Measurements from ENCODE around the gene GIT1. TPM values are rescaled to one million over a fixed set of nuclear protein-coding genes. Genes with fewer than 3 reads are reported as not detected.

The GIT1 gene
- total RNA-seq, 1 donor from 2014 or later = 27.7 TPM

DNA sequence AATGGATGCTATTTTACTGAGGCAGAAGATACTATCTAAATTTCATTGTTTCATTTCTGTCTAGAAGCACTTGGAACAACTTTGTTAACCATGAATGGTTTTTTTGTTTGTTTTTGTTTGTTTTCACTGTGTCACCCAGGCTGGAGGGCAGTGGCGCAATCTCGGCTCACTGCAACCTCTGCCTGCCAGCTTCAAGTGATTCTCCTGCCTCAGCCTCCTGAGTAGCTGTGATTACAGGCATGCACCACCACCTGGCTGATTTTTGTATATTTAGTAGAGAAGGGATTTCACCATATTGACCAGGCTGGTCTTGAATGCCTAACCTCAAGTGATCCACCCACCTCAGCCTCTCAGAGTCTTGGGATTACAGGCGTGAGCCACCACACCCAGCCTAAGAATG, 63.1 kb downstream of the GIT1 start:
- no peak for DNase-seq (ENCODE audit: low read depth in 2 of 2)

DNA sequence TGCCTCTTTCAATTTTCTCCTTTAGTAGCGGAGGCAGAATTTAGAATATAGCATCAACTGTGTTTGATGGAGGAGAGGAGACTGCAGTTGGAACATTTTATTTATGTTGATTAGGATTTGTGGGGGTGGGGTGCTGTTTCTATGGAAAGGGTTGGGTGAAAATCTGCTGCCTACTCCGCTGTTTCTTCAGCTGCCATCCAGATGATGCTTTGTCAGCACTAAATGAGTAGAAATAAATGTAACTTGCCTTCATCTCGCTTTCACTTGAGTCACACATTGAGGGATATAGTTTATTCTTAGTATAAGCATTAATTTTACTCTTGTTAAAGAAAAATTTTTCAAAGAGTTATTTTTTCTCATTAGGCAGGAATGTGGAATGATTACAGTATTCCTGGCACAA, 64.8 kb downstream of the GIT1 start:
- no peak for DNase-seq (ENCODE audit: low read depth in 2 of 2)

Other genes starting within 250 kb of the GIT1 start
- 40.6 and 46.5 TPM in 2 replicates for gene TAOK1, start 199.3 kb downstream of the GIT1 start, total RNA-seq
- gene ABHD15, start 22.6 kb downstream of the GIT1 start, total RNA-seq = 5.0 and 5.6 TPM in 2 replicates
- gene TP53I13, start 20.9 kb downstream of the GIT1 start, total RNA-seq = 20.0 and 29.8 TPM in 2 replicates
- gene ANKRD13B, start 3.5 kb upstream of the GIT1 start, total RNA-seq = 3.5 and 5.6 TPM in 2 replicates
- 0.64 and 1.3 TPM in 2 replicates for gene CORO6, start 33.3 kb upstream of the GIT1 start, total RNA-seq

Data from dermis microvascular lymphatic vessel endothelial cell (primary cell).